IPS-20b (cell line): ENCODE results near the gene NKX2-4.
"Not testable (repeated sequence)": the region's sequence is repeated elsewhere in the genome, so short reads cannot be mapped to it uniquely, and the experiment has no call there.

Source experiments
- H3K27ac ChIP-seq: one replicate; pipeline ENCODE4 v1.5.1; 2013; ENCODE audit warnings: low read length
- H3K27me3 ChIP-seq: 2 replicates; pipeline ENCODE4 v1.6.1; 2013; ENCODE audit warnings: mild to moderate bottlenecking, low read length, inconsistent platforms; ENCODE audit not compliant: insufficient read depth
- H3K36me3 ChIP-seq: 2 replicates; pipeline ENCODE4 v1.6.1; 2013; ENCODE audit warnings: low read depth, mild to moderate bottlenecking, inconsistent platforms, low read length, moderate library complexity; ENCODE audit not compliant: insufficient read depth
- H3K4me1 ChIP-seq: 2 replicates; pipeline ENCODE4 v1.6.1; 2013; ENCODE audit warnings: mild to moderate bottlenecking, control low read depth, inconsistent platforms, low read length, moderate library complexity; ENCODE audit not compliant: insufficient read depth
- H3K4me3 ChIP-seq: 2 replicates; pipeline ENCODE4 v1.5.1; 2013; ENCODE audit warnings: mild to moderate bottlenecking, low read length, inconsistent platforms
- H3K9ac ChIP-seq: 2 replicates; pipeline ENCODE4 v1.6.1; 2013; ENCODE audit warnings: low read depth, mild to moderate bottlenecking, inconsistent platforms, low read length, moderate library complexity
- H3K9me3 ChIP-seq: 2 replicates; pipeline ENCODE4 v1.6.1; 2013; ENCODE audit warnings: mild to moderate bottlenecking, low read depth, low read length, inconsistent platforms; ENCODE audit not compliant: insufficient read depth

The NKX2-4 gene

GRCh38 chr20:21419147-21419546 is 21.8 kb upstream of the NKX2-4 start:
- not testable (repeated sequence) for H3K9ac ChIP-seq, H3K27ac ChIP-seq, H3K4me3 ChIP-seq, H3K4me1 ChIP-seq, H3K36me3 ChIP-seq, H3K27me3 ChIP-seq, H3K9me3 ChIP-seq

GRCh38 chr20:21413996-21414395 is 16.7 kb upstream of the NKX2-4 start:
- H3K4me3 ChIP-seq, H3K27me3 ChIP-seq, H3K36me3 ChIP-seq, H3K27ac ChIP-seq, H3K9me3 ChIP-seq, H3K9ac ChIP-seq, H3K4me1 ChIP-seq: not testable (repeated sequence)

DNA sequence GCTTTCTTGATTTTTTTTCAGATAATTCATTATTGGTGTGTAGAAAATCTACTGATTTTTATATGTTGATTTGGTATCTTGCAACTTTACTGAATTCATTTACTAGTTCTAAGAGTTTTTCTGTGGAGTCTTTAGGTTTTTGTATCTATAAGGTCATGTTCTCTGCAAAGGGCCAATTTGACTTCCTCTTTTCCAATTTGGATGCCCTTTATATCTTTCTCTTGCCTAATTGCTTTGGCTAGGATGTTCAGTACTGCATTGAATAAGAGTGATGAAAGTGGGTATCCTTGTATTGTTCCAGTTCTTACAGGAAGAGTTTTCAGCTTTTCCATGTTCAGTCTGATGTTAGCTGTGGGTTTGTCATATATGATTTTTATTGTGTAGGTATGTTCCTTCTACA is 14.4 kb upstream of the NKX2-4 start:
- Histone ChIP-seq H3K9ac (no peak overlapping the region), H3K36me3 (no peaks in the 10 kb centered on the region), H3K4me1 (no peaks in the 10 kb centered on the region), H3K27ac (no peak overlapping the region), H3K27me3 (no peaks in the 10 kb centered on the region), H3K4me3 (no peak overlapping the region), H3K9me3 (no peaks in the 10 kb centered on the region; the same call in 1 of the 2 replicates)

GRCh38 chr20:21399005-21399475 is 1.7 kb upstream of the NKX2-4 start:
- Histone ChIP-seq H3K9ac (no peak overlapping the region), H3K9me3 (peaks cover 6% of the 10 kb centered on the region; the same call in 1 of the 2 replicates), H3K4me3 (no peak overlapping the region), H3K36me3 (no peaks in the 10 kb centered on the region), H3K27me3 (peaks cover 94% of the 10 kb centered on the region), H3K27ac (no peak overlapping the region), H3K4me1 (no peaks in the 10 kb centered on the region; the same call in 1 of the 2 replicates)

- no peak overlapping the region for H3K27ac ChIP-seq
- H3K27me3 ChIP-seq = peaks cover 99% of the 10 kb centered on the region
- H3K9ac ChIP-seq = no peak overlapping the region
- H3K36me3 ChIP-seq = no peaks in the 10 kb centered on the region
- H3K4me3 ChIP-seq = no peak overlapping the region; the same call in 1 of the 2 replicates
- H3K4me1 ChIP-seq = no peaks in the 10 kb centered on the region; the same call in 1 of the 2 replicates
- peaks cover 6% of the 10 kb centered on the region; the same call in 1 of the 2 replicates for H3K9me3 ChIP-seq
Observed at GRCh38 chr20:21398109-21399004, 1.0 kb upstream of the NKX2-4 start.

DNA sequence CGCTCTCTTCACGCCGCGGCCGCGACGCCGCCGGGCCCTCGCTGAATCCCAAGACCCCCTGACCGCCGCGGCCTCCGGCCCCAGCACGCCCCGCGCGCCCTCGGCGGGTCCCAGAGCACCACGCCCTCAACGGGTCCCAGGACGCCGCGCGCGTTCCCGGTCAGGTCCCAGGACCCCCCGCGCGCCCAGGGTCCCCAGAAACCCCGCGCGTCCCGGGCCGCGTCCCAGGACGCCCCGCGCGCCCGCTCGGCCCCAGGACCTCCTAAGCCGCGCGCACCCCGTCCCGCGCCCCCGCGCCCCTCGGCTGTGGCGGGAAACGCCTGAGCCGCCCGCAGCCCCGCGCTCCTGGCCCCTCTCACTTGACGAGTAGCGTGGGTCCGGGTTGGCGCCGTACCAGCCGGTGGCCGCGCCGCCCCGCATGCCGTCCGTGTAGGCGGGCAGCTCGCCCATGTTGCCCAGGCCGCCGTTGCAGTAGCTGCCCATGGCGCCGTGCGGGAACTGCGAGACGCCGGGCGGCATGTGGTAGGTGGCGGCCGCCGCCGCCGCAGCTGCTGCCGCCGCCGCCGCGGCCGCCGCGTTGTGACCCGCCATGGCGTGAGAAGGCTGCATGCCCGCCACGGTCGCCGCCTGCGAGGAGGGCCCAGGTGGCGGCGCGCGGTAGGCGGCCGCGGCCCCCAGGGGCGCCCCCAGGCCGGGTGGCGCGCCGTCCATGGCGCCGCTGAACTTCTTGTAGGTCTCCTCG is 556 bp downstream of the NKX2-4 start:
- Histone ChIP-seq H3K9me3 (peaks cover 6% of the 10 kb centered on the region; the same call in 1 of the 2 replicates), H3K4me1 (no peaks in the 10 kb centered on the region; the same call in 1 of the 2 replicates), H3K9ac (no peak overlapping the region), H3K27ac (no peak overlapping the region), H3K4me3 (peak overlapping the region; percentile 23; the same call in 1 of the 2 replicates), H3K36me3 (no peaks in the 10 kb centered on the region), H3K27me3 (peaks cover 100% of the 10 kb centered on the region)

DNA sequence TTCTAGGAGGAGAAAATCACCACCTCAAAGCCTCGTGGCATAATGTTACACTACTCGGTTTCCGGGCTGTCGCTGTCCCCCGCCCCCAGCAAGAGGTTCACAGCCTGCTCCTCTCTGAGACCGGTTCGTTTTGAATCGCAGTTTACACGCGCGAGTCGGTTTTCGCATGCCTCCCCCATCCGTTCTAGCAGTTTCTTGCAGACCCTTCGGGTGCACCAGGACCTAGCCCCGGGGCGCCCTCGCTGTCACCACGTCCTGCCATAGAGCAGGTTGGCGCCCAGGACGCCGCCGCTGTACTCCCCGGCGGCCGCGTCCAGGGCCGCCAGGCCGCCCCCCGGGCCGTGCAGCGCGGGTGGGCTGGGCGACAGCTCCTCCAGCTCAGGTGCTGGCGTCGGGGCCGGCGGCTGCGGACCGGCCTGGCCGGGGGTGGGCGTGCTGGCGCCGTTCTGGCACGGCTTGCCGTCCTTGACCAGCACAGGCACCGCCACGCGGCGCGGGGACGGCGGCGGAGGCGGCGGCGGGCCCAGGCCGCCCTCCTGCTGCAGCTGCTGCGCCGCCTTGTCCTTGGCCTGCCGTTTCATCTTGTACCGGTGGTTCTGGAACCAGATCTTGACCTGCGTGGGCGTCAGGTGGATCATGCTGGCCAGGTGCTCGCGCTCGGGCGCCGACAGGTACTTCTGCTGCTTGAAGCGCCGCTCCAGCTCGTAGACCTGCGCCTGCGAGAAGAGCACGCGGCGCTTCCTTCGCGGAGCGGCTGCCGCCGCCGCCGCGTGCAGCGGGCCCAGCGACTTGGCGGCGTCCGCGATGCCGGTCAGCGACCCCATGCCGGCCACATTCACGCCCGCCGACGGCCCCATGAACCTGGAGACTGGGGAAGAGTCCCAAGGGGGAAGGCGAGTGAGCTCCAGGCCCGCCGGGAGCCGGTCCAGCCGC is 1.4 kb downstream of the NKX2-4 start:
- Histone ChIP-seq H3K36me3 (no peaks in the 10 kb centered on the region), H3K27me3 (peaks cover 100% of the 10 kb centered on the region), H3K27ac (no peak overlapping the region), H3K4me3 (no peak overlapping the region; the same call in 1 of the 2 replicates), H3K9ac (no peak overlapping the region), H3K4me1 (no peaks in the 10 kb centered on the region; the same call in 1 of the 2 replicates), H3K9me3 (peaks cover 6% of the 10 kb centered on the region; the same call in 1 of the 2 replicates)

DNA sequence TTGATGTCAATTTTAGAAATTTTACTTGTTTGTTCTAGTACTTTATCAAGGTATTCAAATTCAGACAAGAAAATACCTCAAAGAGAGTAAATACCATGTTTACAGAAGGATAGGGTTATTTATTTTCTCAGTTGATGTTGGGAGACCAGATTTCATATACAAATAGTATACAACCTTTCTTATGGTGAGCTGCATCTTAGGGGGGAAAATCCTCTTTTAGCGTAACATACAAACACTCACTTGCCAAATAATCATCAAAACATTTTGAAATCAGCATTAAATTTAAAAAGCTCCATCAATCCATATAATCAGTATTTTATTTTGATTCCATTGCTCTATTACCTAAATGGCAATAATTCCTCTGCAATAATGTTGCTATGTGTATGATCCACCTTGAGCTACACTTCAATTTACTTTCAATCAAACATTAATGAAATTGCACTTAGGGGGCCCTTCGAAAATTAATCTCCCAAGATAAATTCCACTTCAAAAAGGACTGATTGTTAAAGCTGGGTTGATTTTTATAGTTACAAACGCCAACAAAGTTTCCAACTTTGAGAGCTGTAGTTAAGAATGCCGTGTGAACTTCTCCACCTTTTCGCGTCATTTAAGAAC is 2.2 kb downstream of the NKX2-4 start:
- peaks cover under 1% of the 10 kb centered on the region; the same call in 1 of the 2 replicates for H3K36me3 ChIP-seq
- H3K9ac ChIP-seq = no peak overlapping the region
- H3K27me3 ChIP-seq = peaks cover 100% of the 10 kb centered on the region

DNA sequence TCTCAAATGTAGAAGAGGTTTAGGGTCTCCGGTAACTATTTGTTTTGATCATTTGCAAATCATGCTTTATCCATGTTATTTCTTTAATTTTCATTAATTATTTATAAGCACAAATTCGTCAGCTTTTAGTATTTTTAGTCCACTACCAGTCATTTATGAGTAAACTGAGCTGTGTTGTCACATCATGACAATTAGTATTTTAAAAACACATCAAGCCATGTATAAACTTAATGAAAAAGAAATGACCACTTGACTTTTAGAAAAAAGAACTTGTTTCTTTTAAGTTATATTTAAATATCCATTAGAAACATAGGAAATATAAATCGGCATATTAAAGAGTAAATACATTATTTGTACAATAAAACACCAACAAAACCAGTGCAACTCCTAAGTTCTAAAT is 2.8 kb downstream of the NKX2-4 start:
- no peak overlapping the region for H3K9ac ChIP-seq
- peaks cover 6% of the 10 kb centered on the region; the same call in 1 of the 2 replicates for H3K9me3 ChIP-seq
- peaks cover 100% of the 10 kb centered on the region for H3K27me3 ChIP-seq
- H3K4me3 ChIP-seq = no peak overlapping the region
- H3K4me1 ChIP-seq = no peaks in the 10 kb centered on the region; the same call in 1 of the 2 replicates
- peaks cover 7% of the 10 kb centered on the region; the same call in 1 of the 2 replicates for H3K36me3 ChIP-seq
- H3K27ac ChIP-seq = no peak overlapping the region

More for the DNA sequence above, 2.2 kb downstream of the NKX2-4 start:
- H3K9me3 ChIP-seq = peaks cover 6% of the 10 kb centered on the region; the same call in 1 of the 2 replicates
- H3K4me3 ChIP-seq = no peak overlapping the region; the same call in 1 of the 2 replicates
- no peaks in the 10 kb centered on the region; the same call in 1 of the 2 replicates for H3K4me1 ChIP-seq
- no peak overlapping the region for H3K27ac ChIP-seq

GRCh38 chr20:21393816-21394519 is 3.4 kb downstream of the NKX2-4 start:
- Histone ChIP-seq H3K36me3 (peaks cover 13% of the 10 kb centered on the region; the same call in 1 of the 2 replicates), H3K9me3 (peaks cover 6% of the 10 kb centered on the region; the same call in 1 of the 2 replicates), H3K27me3 (peaks cover 100% of the 10 kb centered on the region), H3K4me1 (no peaks in the 10 kb centered on the region; the same call in 1 of the 2 replicates), H3K27ac (no peak overlapping the region), H3K9ac (no peak overlapping the region), H3K4me3 (no peak overlapping the region)
